H9 (cell line): ENCODE results near the gene PCF11. TPM values are rescaled to one million over a fixed set of nuclear protein-coding genes. Genes with fewer than 3 reads are reported as not detected.

ENCODE experiments used
- DNase-seq: peaks from one replicate; pipeline ENCODE4 v3.0.0-alpha.2; 2017
- H2AFZ ChIP-seq: one replicate; pipeline ENCODE4 v1.6.1; 2013; ENCODE audit warnings: mild to moderate bottlenecking, low read length, control low read depth, moderate library complexity
- H2AK5ac ChIP-seq: 2 replicates; pipeline ENCODE4 v1.6.1; 2013; ENCODE audit warnings: low read length, control low read depth, mixed read lengths; ENCODE audit not compliant: insufficient read length
- H2BK120ac ChIP-seq: one replicate; pipeline ENCODE4 v1.6.1; 2013; ENCODE audit warnings: low read depth, mild to moderate bottlenecking, low read length, control low read depth, inconsistent platforms; ENCODE audit not compliant: poor library complexity, severe bottlenecking
- H2BK12ac ChIP-seq: 2 replicates; pipeline ENCODE4 v1.6.1; 2013; ENCODE audit warnings: low read length, control low read depth, mixed read lengths, low read depth; ENCODE audit not compliant: insufficient read length
- H2BK15ac ChIP-seq: 2 replicates; pipeline ENCODE4 v1.6.1; 2013; ENCODE audit warnings: low read depth, low read length, control low read depth
- H2BK20ac ChIP-seq: one replicate; pipeline ENCODE4 v1.6.1; 2013; ENCODE audit warnings: low read depth, mild to moderate bottlenecking, low read length, control low read depth, inconsistent platforms; ENCODE audit not compliant: poor library complexity, severe bottlenecking
- H2BK5ac ChIP-seq: 2 replicates; pipeline ENCODE4 v1.6.1; 2013; ENCODE audit warnings: low read length, control low read depth, mixed read lengths; ENCODE audit not compliant: insufficient read length
- H3K14ac ChIP-seq: 2 replicates; pipeline ENCODE4 v1.6.1; 2013; ENCODE audit warnings: low read length, control low read depth; ENCODE audit not compliant: insufficient read depth
- H3K18ac ChIP-seq: 2 replicates; pipeline ENCODE4 v1.6.1; 2013; ENCODE audit warnings: low read depth, mild to moderate bottlenecking, mixed read lengths, low read length, control low read depth; ENCODE audit not compliant: insufficient read length
- H3K23ac ChIP-seq: 2 replicates; pipeline ENCODE4 v1.6.1; 2013; ENCODE audit warnings: low read length, control low read depth, mixed read lengths, low read depth; ENCODE audit not compliant: insufficient read length
- H3K23me2 ChIP-seq: 2 replicates; pipeline ENCODE4 v1.6.1; 2013; ENCODE audit warnings: low read depth, mild to moderate bottlenecking, mixed read lengths, low read length, control low read depth; ENCODE audit not compliant: insufficient read length, poor library complexity, severe bottlenecking
- H3K27ac ChIP-seq: 2 replicates; pipeline ENCODE4 v1.5.1; 2013; ENCODE audit warnings: low read length, control low read depth, mixed read lengths, low read depth; ENCODE audit not compliant: insufficient read length
- H3K27me3 ChIP-seq: 2 replicates; pipeline ENCODE4 v1.6.1; 2013; ENCODE audit warnings: low read length, control low read depth, inconsistent platforms; ENCODE audit not compliant: insufficient read depth
- H3K4ac ChIP-seq: 2 replicates; pipeline ENCODE4 v1.6.1; 2013; ENCODE audit warnings: low read depth, mild to moderate bottlenecking, control low read depth, inconsistent platforms, low read length, moderate library complexity
- H3K4me1 ChIP-seq: 2 replicates; pipeline ENCODE4 v1.6.1; 2013; ENCODE audit warnings: low read length, control low read depth, inconsistent platforms; ENCODE audit not compliant: insufficient read depth
- H3K4me2 ChIP-seq: 2 replicates; pipeline ENCODE4 v1.6.1; 2013; ENCODE audit warnings: low read length, control low read depth, mixed read lengths; ENCODE audit not compliant: insufficient read length, insufficient read depth
- H3K56ac ChIP-seq: 2 replicates; pipeline ENCODE4 v1.6.1; 2013; ENCODE audit warnings: low read depth, mild to moderate bottlenecking, mixed read lengths, low read length, control low read depth; ENCODE audit not compliant: insufficient read length
- H3K79me1 ChIP-seq: 2 replicates; pipeline ENCODE4 v1.6.1; 2013; ENCODE audit warnings: low read depth, mild to moderate bottlenecking, moderate library complexity, low read length, control low read depth, inconsistent platforms; ENCODE audit not compliant: insufficient read depth, poor library complexity, severe bottlenecking
- H3K79me2 ChIP-seq: 2 replicates; pipeline ENCODE4 v1.6.1; 2013; ENCODE audit warnings: low read length, control low read depth, inconsistent platforms; ENCODE audit not compliant: insufficient read depth
- H3K9ac ChIP-seq: 2 replicates; pipeline ENCODE4 v1.6.1; 2013; ENCODE audit warnings: low read length, control low read depth, mixed read lengths; ENCODE audit not compliant: insufficient read length; ENCODE audit errors: extremely low read depth
- H3K9me3 ChIP-seq: one replicate; pipeline ENCODE4 v1.6.1; 2013; ENCODE audit warnings: low read depth, low read length, inconsistent platforms; ENCODE audit not compliant: control insufficient read depth
- H3T11ph ChIP-seq: one replicate; pipeline ENCODE4 v1.6.1; 2013; ENCODE audit warnings: mild to moderate bottlenecking, low read length, control low read depth, inconsistent platforms
- H4K20me1 ChIP-seq: one replicate; pipeline ENCODE4 v1.6.1; 2013; ENCODE audit not compliant: control insufficient read depth, insufficient read length, insufficient read depth
- H4K5ac ChIP-seq: 2 replicates; pipeline ENCODE4 v1.6.1; 2013; ENCODE audit warnings: low read depth, mild to moderate bottlenecking, mixed read lengths, low read length, control low read depth; ENCODE audit not compliant: insufficient read length
- H4K8ac ChIP-seq: replicated peaks from 2 replicates; pipeline ENCODE4 v1.6.1; 2013; ENCODE audit warnings: low read length, control low read depth, mixed read lengths, low read depth; ENCODE audit not compliant: insufficient read length
- H4K91ac ChIP-seq: 2 replicates; pipeline ENCODE4 v1.6.1; 2013; ENCODE audit warnings: low read depth, mild to moderate bottlenecking, moderate library complexity, mixed read lengths, low read length, control low read depth; ENCODE audit not compliant: insufficient read length
- H3K27ac Mint-ChIP-seq, 3 experiments: 2 replicates in 2 of 3; 3 replicates in 1 of 3; pipeline ENCODE4 v1.8.0; 2020 to 2021; ENCODE audit warnings: mixed read lengths in 3 of 3, mild to moderate bottlenecking in 1 of 3, moderate library complexity in 1 of 3
- H3K27me3 Mint-ChIP-seq: 2 replicates; pipeline ENCODE4 v1.8.0; 2021; ENCODE audit warnings: low read depth, mild to moderate bottlenecking, moderate library complexity, mixed read lengths
- H3K36me3 Mint-ChIP-seq, 3 experiments: 2 replicates in 2 of 3; 3 replicates in 1 of 3; pipeline ENCODE4 v1.8.0; 2020 to 2021; ENCODE audit warnings: low read depth in 3 of 3, mixed read lengths in 3 of 3; ENCODE audit not compliant: insufficient read depth in 1 of 3
- H3K4me1 Mint-ChIP-seq, 2 experiments: 2 replicates each; pipeline ENCODE4 v1.8.0; 2020; ENCODE audit warnings: mixed read lengths in 2 of 2
- H3K4me3 Mint-ChIP-seq, 2 experiments: 2 replicates in 1 of 2; 3 replicates in 1 of 2; pipeline ENCODE4 v1.8.0; 2020 to 2021; ENCODE audit warnings: mild to moderate bottlenecking in 2 of 2, mixed read lengths in 2 of 2, moderate library complexity in 1 of 2
- H3K9me3 Mint-ChIP-seq, 2 experiments: 2 replicates in 1 of 2; 3 replicates in 1 of 2; pipeline ENCODE4 v1.8.0; 2020; ENCODE audit warnings: mild to moderate bottlenecking in 2 of 2, mixed read lengths in 2 of 2, moderate library complexity in 1 of 2
- WGBS: extraction: QIAGEN DNeasy Blood & Tissue Kit; methylation state at CpG from one replicate; pipeline ENCODE4 v1.1.7; 2013; ENCODE audit warnings: missing lambda C conversion rate, low lambda C conversion rate, mixed read lengths; ENCODE audit not compliant: insufficient read length; ENCODE audit errors: extremely low coverage; 5-methylcytosine and 5-hydroxymethylcytosine counted together
- total RNA-seq: library from RNA; stranded (reverse); gene quantifications from 2 replicates; pipeline ENCODE4 v1.2.1, GENCODE V29; 2021
- TF ChIP-seq, protein P1 (sequence below): fragments of 200-600 bp; sonication (generic); conservative IDR thresholded peaks from 3 replicates; pipeline ENCODE4 v1.8.0; 2021; ENCODE audit warnings: antibody characterized with exemption, mild to moderate bottlenecking

Gene PCF11
- total RNA-seq, 1 experiment from 2014 or later = 50.9 TPM

DNA sequence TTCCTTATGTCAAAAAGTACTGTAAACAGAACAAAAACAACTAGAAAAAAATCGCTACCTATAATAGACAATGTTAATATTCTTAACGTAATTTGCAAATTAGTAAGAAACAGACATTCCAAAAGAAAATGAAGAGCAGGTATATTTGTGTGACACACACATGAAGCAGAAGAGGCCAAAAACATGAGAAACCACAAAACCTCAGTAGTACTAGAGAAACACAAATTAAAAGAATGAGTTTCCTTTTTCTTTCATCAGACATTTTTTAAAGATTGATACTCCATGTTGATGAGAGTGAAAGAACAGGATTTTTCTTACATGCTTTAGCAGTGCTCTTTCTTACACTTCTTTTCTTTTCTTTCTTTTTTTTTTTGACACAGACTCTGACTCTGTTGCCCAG is 34.2 kb upstream of the PCF11 start:
- H3K27ac ChIP-seq = no peak overlapping the region
- no peak overlapping the region for H3K4me2 ChIP-seq
- H3T11ph ChIP-seq = no peak overlapping the region
- H3K56ac ChIP-seq = no peak overlapping the region
- no peak overlapping the region for H4K8ac ChIP-seq
- no peak overlapping the region for H2BK120ac ChIP-seq
- H4K91ac ChIP-seq = no peak overlapping the region
- Mint-ChIP-seq H3K9me3 (no peaks in the 10 kb centered on the region), H3K27me3 (peaks cover 3% of the 10 kb centered on the region), H3K36me3 (no peaks in the 10 kb centered on the region), H3K4me3 (no peak overlapping the region), H3K4me1 (peaks cover 0 to 5% of the 10 kb centered on the region in 2 experiments; a peak in 1 of 4 replicates), H3K27ac (no peak overlapping the region)
- H3K9ac ChIP-seq = no peak overlapping the region
- no peak overlapping the region for H3K4ac ChIP-seq
- no peak for DNase-seq
- H2BK20ac ChIP-seq = no peak overlapping the region
- H3K27me3 ChIP-seq = no peaks in the 10 kb centered on the region
- no peak overlapping the region for H2BK15ac ChIP-seq
- H3K23ac ChIP-seq = no peak overlapping the region
- H3K79me1 ChIP-seq = no peaks in the 10 kb centered on the region
- no peak overlapping the region for H2AFZ ChIP-seq
- H2AK5ac ChIP-seq = no peak overlapping the region
- TF ChIP-seq, protein P1, sequence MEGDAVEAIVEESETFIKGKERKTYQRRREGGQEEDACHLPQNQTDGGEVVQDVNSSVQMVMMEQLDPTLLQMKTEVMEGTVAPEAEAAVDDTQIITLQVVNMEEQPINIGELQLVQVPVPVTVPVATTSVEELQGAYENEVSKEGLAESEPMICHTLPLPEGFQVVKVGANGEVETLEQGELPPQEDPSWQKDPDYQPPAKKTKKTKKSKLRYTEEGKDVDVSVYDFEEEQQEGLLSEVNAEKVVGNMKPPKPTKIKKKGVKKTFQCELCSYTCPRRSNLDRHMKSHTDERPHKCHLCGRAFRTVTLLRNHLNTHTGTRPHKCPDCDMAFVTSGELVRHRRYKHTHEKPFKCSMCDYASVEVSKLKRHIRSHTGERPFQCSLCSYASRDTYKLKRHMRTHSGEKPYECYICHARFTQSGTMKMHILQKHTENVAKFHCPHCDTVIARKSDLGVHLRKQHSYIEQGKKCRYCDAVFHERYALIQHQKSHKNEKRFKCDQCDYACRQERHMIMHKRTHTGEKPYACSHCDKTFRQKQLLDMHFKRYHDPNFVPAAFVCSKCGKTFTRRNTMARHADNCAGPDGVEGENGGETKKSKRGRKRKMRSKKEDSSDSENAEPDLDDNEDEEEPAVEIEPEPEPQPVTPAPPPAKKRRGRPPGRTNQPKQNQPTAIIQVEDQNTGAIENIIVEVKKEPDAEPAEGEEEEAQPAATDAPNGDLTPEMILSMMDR = no peak
- H3K14ac ChIP-seq = no peak overlapping the region
- H4K5ac ChIP-seq = no peak overlapping the region
- H4K20me1 ChIP-seq = no peaks in the 10 kb centered on the region
- H3K9me3 ChIP-seq = no peaks in the 10 kb centered on the region
- no CpG with 5 or more reads among the region's 2 CpGs for WGBS
- H3K23me2 ChIP-seq = no peaks in the 10 kb centered on the region
- H2BK12ac ChIP-seq = no peak overlapping the region
- H2BK5ac ChIP-seq = no peak overlapping the region
- H3K18ac ChIP-seq = no peak overlapping the region
- no peaks in the 10 kb centered on the region for H3K79me2 ChIP-seq
- H3K4me1 ChIP-seq = no peaks in the 10 kb centered on the region
